HEK293T (cell line): ENCODE data around the gene CFAP157.

ENCODE experiments used
- CTCF ChIA-PET: fragments of 350-600 bp; formaldehyde crosslinking; extraction: SDS; loops from one replicate; lab custom pipeline; 2021; ENCODE audit warnings: antibody characterized with exemption, inconsistent platforms; lab: Yijun Ruan, JAX
- POLR2A ChIA-PET: fragments of 350-600 bp; formaldehyde crosslinking; extraction: SDS; loops from one replicate; lab custom pipeline; 2020; ENCODE audit warnings: antibody characterized with exemption, inconsistent platforms; lab: Yijun Ruan, JAX
- DNase-seq: peaks from one replicate; pipeline ENCODE4 v3.0.0; 2012; ENCODE audit warnings: mixed read lengths; ENCODE audit errors: extremely low spot score
- ARNT ChIP-seq: fragments of 450-650 bp; IDR thresholded peaks from 2 replicates; pipeline ENCODE4 v1.6.1; 2017; ENCODE audit warnings: mild to moderate bottlenecking
- BHLHE40 ChIP-seq: fragments of 450-650 bp; IDR thresholded peaks from 2 replicates; pipeline ENCODE4 v1.6.1; 2016; ENCODE audit warnings: mild to moderate bottlenecking, moderate library complexity, borderline replicate concordance
- CTBP1 ChIP-seq: fragments of 450-650 bp; IDR thresholded peaks from 2 replicates; pipeline ENCODE4 v1.6.1; 2016; ENCODE audit warnings: borderline replicate concordance
- ELF4 ChIP-seq: fragments of 450-650 bp; IDR thresholded peaks from 2 replicates; pipeline ENCODE4 v1.6.1; 2017; ENCODE audit warnings: antibody characterized with exemption
- FOXA1 ChIP-seq: fragments of 450-650 bp; IDR thresholded peaks from 2 replicates; pipeline ENCODE4 v1.6.1; 2016; ENCODE audit warnings: mild to moderate bottlenecking
- FOXK2 ChIP-seq: fragments of 450-650 bp; IDR thresholded peaks from 2 replicates; pipeline ENCODE4 v1.6.1; 2016; ENCODE audit warnings: mild to moderate bottlenecking
- FOXM1 ChIP-seq: fragments of 450-650 bp; IDR thresholded peaks from 2 replicates; pipeline ENCODE4 v1.6.1; 2017; ENCODE audit warnings: mild to moderate bottlenecking, borderline replicate concordance
- HDGF ChIP-seq: fragments of 450-650 bp; IDR thresholded peaks from 2 replicates; pipeline ENCODE4 v1.6.1; 2017; ENCODE audit warnings: antibody characterized with exemption, borderline replicate concordance
- L3MBTL2 ChIP-seq: fragments of 450-650 bp; conservative IDR thresholded peaks from 2 replicates; pipeline ENCODE4 v1.6.1; 2016; ENCODE audit warnings: mild to moderate bottlenecking
- LEF1 ChIP-seq: fragments of 450-650 bp; IDR thresholded peaks from 2 replicates; pipeline ENCODE4 v1.6.1; 2017; ENCODE audit warnings: mild to moderate bottlenecking, borderline replicate concordance
- NFRKB ChIP-seq: fragments of 450-650 bp; IDR thresholded peaks from 2 replicates; pipeline ENCODE4 v1.6.1; 2016; ENCODE audit warnings: mild to moderate bottlenecking, moderate library complexity
- PKNOX1 ChIP-seq: fragments of 450-650 bp; IDR thresholded peaks from 2 replicates; pipeline ENCODE4 v1.6.1; 2016
- SP1 ChIP-seq: fragments of 450-650 bp; IDR thresholded peaks from 2 replicates; pipeline ENCODE4 v1.6.1; 2017
- SUZ12 ChIP-seq: fragments of 450-650 bp; IDR thresholded peaks from 2 replicates; pipeline ENCODE4 v1.6.1; 2016; ENCODE audit warnings: mild to moderate bottlenecking
- TARDBP ChIP-seq: fragments of 450-650 bp; IDR thresholded peaks from 2 replicates; pipeline ENCODE4 v1.6.1; 2016
- ZNF384 ChIP-seq: fragments of 450-650 bp; IDR thresholded peaks from 2 replicates; pipeline ENCODE4 v1.6.1; 2016

The CFAP157 gene

GRCh38 chr9:127746959-127747569 lies 40.3 kb downstream of the CFAP157 start:
- ChIA-PET CTCF (no interaction called here), POLR2A (interaction anchor here (1.4 kb wide), 1 partner anchor 12 kb away, joined by 4 read pairs; the partner anchor contains the start of gene TOR2A)
- TF ChIP-seq SP1 (no peak), ZNF384 (no peak), FOXK2 (no peak), FOXA1 (no peak), BHLHE40 (no peak), L3MBTL2 (no peak), TARDBP (no peak), FOXM1 (no peak), NFRKB (no peak), LEF1 (no peak), ELF4 (no peak), PKNOX1 (no peak), ARNT (no peak), HDGF (no peak), CTBP1 (no peak), SUZ12 (no peak)
- no peak for DNase-seq

GRCh38 chr9:127749090-127749787 lies 42.5 kb downstream of the CFAP157 start:
- no peak for DNase-seq
- TF ChIP-seq SP1, result no peak
- TF ChIP-seq TARDBP, result no peak
- no peak for TF ChIP-seq BHLHE40
- TF ChIP-seq L3MBTL2, result no peak
- TF ChIP-seq PKNOX1, result no peak
- no peak for TF ChIP-seq HDGF
- CTCF ChIA-PET, result no interaction called here
- POLR2A ChIA-PET, result no interaction called here

DNA sequence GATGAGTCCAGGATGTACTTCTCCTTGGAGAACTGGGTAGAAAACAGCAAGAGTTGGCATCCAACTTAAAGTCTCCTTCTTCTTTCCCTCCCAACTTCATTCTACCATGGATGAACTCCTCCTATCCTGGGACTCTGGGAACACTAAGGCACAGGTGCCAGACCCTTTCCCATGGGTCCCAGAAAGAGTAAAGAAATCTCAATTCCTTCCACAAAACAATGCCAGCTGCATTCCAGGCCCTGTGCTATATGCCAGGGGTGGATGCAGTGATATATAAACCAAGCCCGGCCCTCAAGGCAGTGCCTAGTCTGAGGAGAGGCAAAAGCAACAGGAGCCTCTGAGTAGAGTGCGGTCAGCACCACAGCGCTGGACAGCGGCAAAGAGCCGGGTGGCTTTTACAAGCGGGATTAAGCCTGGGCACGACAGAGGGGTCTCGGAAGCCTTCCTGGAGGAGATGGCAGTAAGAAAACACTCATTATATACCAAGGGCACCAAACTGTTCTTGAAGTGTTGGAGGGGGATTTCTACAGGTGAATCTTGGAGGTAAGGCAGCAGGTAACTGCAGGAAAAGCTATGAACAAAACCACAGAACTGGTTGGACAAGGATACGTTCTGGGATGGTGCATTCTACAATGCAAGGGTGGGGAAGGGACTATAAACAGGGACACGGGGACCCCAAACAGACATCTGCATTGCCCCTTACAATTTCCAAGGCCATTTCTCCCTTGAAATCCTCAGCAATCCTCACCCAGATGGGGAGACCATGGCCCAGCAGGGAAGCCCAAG lies 44.7 kb downstream of the CFAP157 start:
- TF ChIP-seq ARNT (no peak), ZNF384 (no peak), LEF1 (no peak), L3MBTL2 (no peak), SP1 (no peak)
- ChIA-PET POLR2A (no interaction called here), CTCF (interaction anchor here (0.5 kb wide), 1 partner anchor 18 kb away, joined by 4 read pairs; no protein-coding TSS in a partner anchor)
- no peak for DNase-seq

DNA sequence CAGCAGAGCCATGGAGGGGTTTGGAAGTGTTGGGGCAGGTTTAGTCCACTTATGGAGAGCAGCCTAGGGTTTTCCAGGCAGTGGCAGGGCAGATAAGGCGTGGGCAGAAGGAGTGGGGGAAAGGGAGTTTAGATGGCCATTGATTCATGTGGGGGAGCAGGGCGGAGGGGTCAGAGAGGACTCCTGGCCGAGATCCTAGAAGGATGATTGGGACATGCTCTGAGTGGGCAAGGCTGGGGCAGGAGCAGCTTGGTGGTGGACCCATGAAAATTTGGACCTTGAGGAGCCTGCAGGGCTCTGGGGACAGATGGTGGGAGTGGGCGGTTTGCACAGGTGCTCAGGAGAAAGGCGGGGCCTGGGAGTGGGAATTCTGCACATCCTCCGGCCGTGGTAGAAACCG lies 46.4 kb downstream of the CFAP157 start:
- no peak for DNase-seq
- POLR2A ChIA-PET, result no interaction called here
- CTCF ChIA-PET, result no interaction called here
- TF ChIP-seq SP1, result no peak
- no peak for TF ChIP-seq ARNT
- no peak for TF ChIP-seq ZNF384
- no peak for TF ChIP-seq BHLHE40
- TF ChIP-seq HDGF, result no peak
- no peak for TF ChIP-seq FOXM1
- TF ChIP-seq FOXA1, result no peak
- TF ChIP-seq SUZ12, result no peak
- TF ChIP-seq PKNOX1, result no peak
- no peak for TF ChIP-seq CTBP1
- TF ChIP-seq NFRKB, result no peak
- TF ChIP-seq L3MBTL2, result no peak
- TF ChIP-seq TARDBP, result no peak
- no peak for TF ChIP-seq LEF1
- TF ChIP-seq FOXK2, result no peak
- TF ChIP-seq ELF4, result no peak

DNA sequence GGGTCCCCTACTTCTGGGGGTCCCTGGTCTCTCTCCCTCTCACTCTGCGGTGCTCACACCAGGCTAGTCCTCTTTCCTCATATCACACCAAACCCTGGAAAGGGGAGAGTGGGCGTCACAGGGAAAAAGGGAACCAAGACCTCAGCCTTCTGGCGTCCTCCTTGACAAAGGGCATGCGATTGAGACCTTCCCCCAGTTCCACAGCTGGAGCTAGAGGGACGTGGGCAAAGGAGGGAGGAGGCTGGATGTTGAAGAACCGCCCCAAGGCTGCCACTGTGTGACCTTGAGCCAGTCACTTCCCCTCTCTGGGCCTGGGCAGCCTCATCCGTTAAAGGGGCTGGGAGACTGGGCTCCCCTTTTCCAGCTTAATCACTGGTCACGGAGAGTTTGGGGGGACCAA lies 46.8 kb downstream of the CFAP157 start:
- CTCF ChIA-PET, result no interaction called here
- TF ChIP-seq TARDBP, result no peak
- no peak for TF ChIP-seq HDGF
- TF ChIP-seq BHLHE40, result no peak
- TF ChIP-seq FOXK2, result no peak
- POLR2A ChIA-PET, result no interaction called here
- no peak for DNase-seq
